ENCODE measurements around the gene RASA2.
A peak's percentile ranks its signal among the peaks of the same experiment; 100 is the strongest.
"Not testable (repeated sequence)": the region's sequence is repeated elsewhere in the genome, so short reads cannot be mapped to it uniquely, and the experiment has no call there.

Gene RASA2

DNA sequence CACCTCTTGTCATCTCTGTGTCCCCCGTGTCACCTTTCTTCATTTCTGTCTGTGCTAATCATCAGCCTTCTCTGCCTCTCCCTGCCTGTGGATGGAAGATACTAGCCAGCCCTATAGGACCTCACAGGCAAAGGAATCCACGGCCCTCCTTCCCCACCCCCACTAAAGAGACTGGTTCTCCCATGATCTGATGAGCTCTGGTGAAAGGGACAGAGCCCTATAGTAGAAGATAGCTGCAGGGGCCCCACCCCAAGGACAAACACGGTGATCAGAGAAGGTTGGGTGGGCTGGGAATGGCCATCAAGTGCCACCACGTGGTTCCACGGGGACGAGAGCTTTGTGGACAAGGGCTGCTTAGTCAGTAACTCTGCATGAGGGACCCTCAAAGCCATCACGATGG, 27.8 kb upstream of the RASA2 start:
- DNase-seq = no peak

GRCh38 chr3:141460097-141460704, 26.6 kb upstream of the RASA2 start:
- DNase-seq = peak; percentile 79

DNA sequence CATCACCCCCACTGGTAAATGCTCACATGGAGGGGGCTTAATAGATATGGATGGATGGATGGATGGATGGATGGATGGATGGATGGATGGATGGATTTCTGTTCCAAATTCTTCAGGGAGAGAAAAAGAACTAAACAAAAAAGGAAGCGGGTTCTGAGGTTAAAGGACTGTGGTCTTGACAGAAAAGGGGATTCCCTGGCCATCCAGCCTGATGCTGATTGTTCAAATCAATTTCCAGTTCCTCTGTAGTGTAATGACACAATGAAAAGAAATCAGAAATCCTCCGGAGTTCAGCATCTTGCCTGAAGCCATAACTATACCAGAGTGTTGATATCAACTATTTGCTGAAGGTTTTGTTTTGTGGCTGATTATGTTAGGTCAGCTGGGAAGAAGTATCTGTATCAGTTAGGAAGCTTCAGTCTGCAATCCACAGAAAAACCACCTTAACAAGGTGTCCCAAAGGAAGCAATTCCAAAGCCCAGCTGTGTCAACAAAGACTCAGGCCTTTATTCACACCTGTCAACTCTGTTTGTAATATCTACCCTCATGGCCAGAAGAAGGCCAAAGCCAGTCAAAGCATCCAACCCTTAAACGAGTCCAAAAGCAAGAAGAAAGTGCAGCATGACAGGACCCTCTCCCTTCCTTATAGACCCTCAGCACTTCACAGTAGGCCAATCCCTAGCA, 24.5 kb upstream of the RASA2 start:
- DNase-seq = no peak

- DNase-seq = no peak
Measured at GRCh38 chr3:141465221-141465620, 21.6 kb upstream of the RASA2 start.

DNA sequence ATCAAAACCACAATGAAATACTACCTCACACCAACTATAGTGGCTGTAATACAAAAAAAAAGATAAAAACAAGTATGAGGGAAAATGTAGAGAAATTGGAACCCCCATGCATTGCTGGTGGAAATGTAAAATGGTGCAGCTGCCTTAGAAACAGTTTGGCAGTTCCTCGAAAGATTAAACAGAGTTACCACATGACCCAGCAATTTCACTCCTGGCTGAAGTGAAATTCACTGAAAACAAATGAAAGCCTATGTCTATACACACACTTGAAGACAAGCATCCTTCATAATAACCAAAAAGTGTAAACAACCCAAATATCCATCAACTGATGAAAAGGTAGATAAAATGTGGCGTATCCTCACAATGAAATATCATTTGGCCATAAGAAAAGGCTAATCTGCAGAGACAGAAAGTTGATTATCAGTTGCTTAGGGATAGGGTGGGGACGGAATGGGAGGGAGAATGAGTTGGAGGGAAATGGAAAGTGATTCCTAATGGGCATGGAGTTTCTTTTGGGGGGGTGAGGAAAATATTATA, 20.1 kb upstream of the RASA2 start:
- DNase-seq = no peak

DNA sequence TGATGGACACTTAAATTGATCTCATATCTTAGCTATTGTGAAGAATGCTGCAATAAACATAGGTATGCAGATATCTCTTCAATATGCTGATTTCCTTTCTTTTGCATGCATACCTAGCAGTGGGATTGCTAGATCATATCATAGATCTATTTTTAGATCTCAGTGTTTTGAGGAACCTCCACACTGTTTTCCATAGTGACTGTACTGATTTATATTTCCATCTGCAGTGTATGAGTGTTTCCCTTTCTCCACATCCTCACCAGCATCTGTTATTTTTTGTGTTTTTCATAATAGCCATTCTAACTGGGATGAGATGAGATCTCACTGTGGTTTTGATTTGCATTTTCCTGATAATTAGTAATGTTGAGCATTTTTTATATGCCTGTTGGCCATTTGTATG, 17.1 kb upstream of the RASA2 start:
- DNase-seq = no peak

- DNase-seq = no peak
Measured at GRCh38 chr3:141471160-141471559, 15.7 kb upstream of the RASA2 start.

GRCh38 chr3:141476033-141476432, 10.8 kb upstream of the RASA2 start:
- DNase-seq = peak; percentile 3

- DNase-seq = no peak
Measured at GRCh38 chr3:141477224-141477623, 9.6 kb upstream of the RASA2 start.

DNA sequence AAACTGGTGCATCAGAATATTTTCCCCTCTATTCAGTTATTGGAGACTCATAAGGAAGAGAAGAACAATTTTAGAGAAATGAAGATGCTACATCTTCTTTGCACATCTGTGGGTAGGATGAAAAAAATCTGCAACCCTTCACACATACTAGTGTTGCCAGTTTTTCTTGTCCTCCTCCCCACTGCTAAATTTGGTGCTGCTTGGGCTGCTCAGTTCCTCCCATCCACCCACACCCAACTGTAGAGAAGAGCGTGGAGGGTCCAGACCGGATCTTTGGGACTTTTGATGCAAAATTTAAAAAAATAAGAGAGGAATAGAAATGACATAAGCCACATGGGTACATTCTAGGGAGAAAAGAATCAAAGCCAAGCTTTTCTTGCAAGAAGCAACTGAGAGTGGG, 8.7 kb upstream of the RASA2 start:
- DNase-seq = no peak

GRCh38 chr3:141478840-141479239, 8.0 kb upstream of the RASA2 start:
- DNase-seq = not testable (repeated sequence)

DNA sequence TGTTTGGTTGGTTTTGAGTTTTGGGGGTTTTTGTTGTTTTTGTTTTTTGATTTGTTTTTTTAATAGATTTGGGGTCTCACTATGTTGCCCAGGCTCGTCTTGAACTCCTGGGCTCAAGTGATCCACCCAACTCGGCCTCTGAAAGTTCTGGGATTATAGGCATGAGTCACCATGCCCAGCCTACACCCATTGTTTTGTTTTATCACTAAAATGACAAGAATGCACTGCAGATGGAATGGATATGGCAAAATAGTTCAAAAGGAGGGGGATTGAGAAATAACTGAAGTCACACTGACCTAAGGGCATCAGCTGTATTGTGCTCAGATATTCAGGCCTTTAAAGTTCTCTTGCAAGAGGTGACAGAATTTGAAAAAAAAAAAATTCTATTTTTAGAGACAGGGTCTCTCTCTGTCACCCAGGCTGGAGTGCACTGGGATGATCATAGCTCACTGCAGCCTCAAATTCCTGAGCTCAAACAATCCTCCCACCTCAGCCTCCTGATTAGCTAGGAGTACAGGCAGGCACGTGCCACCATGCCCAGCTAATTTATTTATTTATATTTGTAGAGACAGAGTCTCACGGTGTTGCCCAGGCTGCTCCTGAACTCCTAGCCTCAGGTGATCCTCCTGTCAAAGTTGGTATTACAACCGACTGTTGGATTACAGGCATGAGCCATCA, 4.4 kb upstream of the RASA2 start:
- no peak for DNase-seq

- no peak for DNase-seq
Measured at GRCh38 chr3:141484701-141485287, 2.0 kb upstream of the RASA2 start.

- no peak for DNase-seq
Measured at GRCh38 chr3:141485641-141486495, 959 bp upstream of the RASA2 start.

DNA sequence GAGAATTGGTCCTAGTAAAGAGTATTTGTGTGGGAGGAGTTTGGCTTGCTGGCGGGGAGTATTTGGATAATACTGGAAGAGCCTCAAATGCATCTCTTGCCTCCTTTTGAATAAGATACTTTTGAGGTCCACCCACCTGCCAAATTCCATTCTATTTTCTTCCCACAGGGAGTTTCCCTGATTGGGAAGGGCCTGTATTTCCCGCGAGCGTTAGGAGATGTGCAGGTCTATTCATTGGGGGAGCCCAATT, 406 bp upstream of the RASA2 start:
- DNase-seq = no peak

DNA sequence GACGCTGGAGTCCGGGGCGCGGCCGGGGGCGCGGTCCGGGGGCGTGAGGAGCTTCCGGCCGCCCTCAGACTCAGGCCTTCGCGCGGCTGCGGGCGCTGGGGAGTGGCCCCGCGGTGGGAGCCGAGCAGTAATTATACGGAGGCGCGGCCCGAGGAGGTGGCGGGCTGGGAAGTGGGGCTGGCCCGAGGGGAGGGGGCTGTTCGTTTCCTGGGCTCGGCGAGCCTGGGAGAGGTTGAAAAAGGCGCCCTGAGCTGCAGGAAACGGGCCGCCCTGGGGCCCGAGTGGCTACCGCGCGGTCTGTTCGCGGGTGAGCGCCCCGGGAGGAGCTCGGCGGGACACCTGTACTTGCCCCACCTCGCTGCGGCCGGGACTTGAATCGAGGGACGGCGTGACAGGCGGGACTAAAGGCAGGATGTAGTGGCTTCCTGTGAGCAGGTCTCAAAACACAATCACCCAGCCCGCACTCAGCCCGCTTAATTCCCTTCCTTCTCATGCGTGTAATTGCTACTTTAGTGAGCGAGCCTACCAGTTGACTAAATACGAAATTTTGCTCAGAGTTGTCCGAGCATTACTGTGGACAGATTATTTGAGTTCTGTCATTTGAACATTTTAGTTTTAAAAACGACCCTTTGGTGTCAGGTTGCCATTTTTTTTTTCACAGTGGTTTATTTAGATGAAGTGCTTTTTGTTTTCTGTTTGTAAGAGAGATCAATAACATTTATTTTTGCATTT, 860 bp downstream of the RASA2 start:
- peak; percentile 71 for DNase-seq

- no peak for DNase-seq
Measured at GRCh38 chr3:141489203-141489602, 2.4 kb downstream of the RASA2 start.

DNA sequence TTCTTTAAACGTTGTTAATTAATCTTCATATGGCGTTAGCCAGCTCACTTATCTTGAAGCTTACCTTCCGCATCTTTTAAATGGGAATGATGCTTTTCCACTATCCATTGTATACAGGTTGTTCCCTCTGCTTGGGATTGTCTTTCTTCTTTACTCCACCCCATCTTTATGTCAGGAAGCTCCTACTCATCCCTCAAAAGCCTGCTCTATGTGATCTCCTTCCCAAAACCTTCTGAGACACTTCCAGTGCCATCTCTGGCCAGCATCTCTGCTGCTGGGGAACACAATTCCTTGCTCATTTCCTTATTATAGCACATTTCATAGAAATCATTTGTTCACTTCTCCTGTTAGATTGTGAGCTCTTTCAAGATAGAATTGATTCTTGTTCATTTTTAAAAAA, 4.3 kb downstream of the RASA2 start:
- DNase-seq = no peak

- DNase-seq = no peak
Measured at GRCh38 chr3:141491929-141492328, 5.1 kb downstream of the RASA2 start.

DNA sequence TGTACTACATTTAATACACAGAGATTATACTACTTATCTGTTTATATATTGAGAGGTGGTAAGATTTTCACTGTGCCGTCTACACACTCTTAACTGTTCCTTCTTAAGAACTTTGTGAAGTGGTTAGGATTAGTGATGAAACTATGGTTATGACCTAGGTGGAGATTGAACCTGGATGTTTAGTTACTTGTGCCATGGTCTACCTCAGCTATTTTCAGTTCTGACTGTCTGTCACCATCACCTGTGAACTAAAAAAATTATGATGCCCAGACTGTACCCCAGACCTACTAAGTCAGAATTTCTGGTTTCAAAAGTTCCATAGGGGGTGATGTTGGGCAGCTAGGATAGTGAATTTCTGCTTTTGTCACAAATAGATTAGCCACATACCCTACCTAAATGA, 6.4 kb downstream of the RASA2 start:
- DNase-seq = no peak

DNA sequence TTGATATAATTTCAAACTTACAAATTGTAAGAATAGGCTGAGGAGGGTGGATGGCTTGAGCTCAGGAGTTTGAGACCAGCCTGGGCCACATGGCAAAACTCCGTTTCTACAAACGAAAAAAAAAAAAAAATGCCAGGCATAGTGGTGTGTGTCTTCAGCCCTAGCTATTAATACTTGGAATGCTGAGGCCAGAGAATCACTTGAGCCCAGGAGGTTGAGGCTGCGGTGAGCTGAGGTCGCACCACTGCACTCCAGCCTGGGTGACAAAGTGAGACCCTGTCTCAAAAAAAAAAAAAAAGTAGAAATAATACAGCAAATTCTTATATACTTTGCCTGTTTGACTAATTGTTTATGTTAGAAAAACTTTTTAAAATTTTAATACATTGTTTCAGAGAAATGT, 10.8 kb downstream of the RASA2 start:
- DNase-seq = not testable (repeated sequence)

- DNase-seq = peak; percentile 76
Measured at GRCh38 chr3:141498598-141499223, 11.9 kb downstream of the RASA2 start.

All from effector CD8-positive, alpha-beta T cell (primary cell).